ENCODE results near the gene TBC1D13. TPM values are rescaled to one million over a fixed set of nuclear protein-coding genes. Genes with fewer than 3 reads are reported as not detected.

Gene TBC1D13
- 17.1 to 22.4 TPM (median 20.5 TPM) in 5 replicates for total RNA-seq (2022; extraction: Qiagen RNA extraction)

DNA sequence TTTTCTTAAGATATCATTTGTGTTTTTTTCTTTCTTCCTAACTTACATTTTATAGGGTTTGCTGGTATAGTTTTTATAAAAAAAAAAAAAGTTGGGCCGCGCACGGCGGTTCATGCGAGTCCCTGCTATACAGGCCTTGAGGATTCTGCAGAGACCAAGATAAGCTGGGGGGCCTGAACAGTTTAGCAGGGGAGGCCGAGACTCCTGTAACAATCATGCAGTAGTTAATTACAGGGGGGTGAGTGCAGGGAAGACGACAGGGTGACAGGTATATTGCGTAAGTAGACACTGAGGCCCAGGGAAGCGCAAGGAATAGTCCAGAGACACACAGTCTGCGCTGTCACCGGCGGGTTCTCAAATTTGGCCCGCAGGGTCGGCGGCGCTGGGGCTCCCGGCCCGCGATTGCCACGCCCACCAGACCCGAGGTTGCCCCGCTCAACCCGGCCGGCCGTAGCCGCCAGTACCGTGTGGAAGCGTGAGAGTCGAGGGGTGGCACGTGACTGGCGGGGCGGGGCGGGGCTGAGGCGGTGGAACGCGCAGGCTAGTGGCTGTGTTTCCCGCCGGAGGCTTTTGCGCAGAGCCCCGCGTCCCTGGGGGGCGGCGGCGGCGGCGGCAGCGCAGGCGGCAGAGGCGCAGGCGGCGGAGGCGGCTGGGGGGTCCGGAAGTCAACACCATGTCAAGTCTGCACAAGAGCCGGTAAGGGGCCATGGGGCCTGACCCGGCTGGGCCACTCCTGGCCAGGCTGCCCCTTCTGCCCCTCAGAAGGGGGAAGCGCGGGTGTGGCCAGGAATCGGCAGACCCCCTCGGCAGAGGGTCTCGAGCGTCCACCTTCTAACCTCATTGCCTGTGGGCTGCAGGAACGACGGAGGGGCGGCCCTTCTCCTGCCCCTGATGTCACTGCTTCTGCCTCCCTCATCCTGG, at the start of gene TBC1D13:
TSS of gene TBC1D13 (plus strand) at position 573 of the 921 bp plus-strand sequence. CDS start at position 674, 101 bp downstream.

GRCh38 chr9:128771745-128772519, 15.1 kb upstream of the TBC1D13 start, which contains the start of gene ZER1:
Gene ZER1, minus strand, starts transcription at chr9:128771927. Its CDS starts 16,362 bp downstream, at chr9:128755565.

GRCh38 chr9:128818099-128818838, 31.2 kb downstream of the TBC1D13 start, which contains the start of gene ENDOG:
Gene ENDOG, plus strand, starts transcription at chr9:128818500. Its CDS starts 185 bp downstream, at chr9:128818685.

DNA sequence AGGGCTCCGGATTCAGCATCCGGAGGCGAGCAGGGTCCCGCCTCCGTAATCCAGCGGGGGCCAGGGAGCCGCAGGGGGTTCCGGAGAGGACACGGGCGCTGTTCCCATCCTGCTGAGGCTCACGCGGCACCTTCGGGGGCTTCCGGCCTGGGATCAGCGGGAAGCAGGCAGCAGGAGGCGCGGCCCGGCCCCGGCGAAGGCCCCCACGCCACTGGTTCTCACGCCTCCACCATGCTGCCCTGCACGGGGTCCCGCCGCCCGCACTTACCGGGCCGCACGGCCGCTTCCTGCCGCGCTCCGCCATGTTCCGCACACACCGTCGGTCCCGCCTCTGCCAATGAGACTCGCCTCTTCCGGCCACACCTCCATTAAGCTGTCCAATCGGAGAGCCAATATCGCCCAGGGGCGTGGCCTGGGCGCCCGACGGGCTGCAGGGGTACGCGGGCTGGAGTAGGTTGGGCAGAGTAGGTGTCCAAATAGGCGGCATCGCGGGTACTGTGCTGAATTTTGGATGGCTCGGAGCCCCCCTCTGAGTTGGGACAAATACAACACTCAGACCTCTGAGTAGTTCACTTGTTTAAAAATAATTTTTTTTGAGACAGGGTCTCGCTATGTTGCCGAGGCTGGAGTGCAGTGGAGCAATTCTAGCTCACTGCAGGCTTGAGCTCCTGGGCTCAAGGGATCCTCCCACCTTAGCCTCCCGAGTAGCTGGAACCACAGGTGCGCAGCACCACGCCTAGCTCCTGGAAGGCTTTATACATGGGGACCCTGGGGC, 42.6 kb downstream of the TBC1D13 start, which contains the start of gene SPOUT1:
TSS of gene SPOUT1 (minus strand) at position 318 of the 775 bp plus-strand sequence. CDS start at position 304, 14 bp downstream.

Other genes with a start within 250 kb of the TBC1D13 start
- gene SPTAN1, start 234.7 kb upstream of the TBC1D13 start, total RNA-seq (2022; extraction: Qiagen RNA extraction): 115 to 167 TPM (median 164 TPM) in 5 replicates
- 88.8 to 134 TPM (median 124 TPM) in 5 replicates for gene DYNC2I2, start 130.4 kb upstream of the TBC1D13 start, total RNA-seq (2022; extraction: Qiagen RNA extraction)
- gene SET, start 98.0 kb upstream of the TBC1D13 start, total RNA-seq (2022; extraction: Qiagen RNA extraction): 438 to 515 TPM (median 467 TPM) in 5 replicates
- gene PKN3, start 84.8 kb upstream of the TBC1D13 start, total RNA-seq (2022; extraction: Qiagen RNA extraction): 10.5 to 17.4 TPM (median 16.2 TPM) in 5 replicates
- 64.0 to 91.6 TPM (median 87.9 TPM) in 5 replicates for gene ZDHHC12, start 63.1 kb upstream of the TBC1D13 start, total RNA-seq (2022; extraction: Qiagen RNA extraction)
- gene ZER1, start 15.3 kb upstream of the TBC1D13 start, total RNA-seq (2022; extraction: Qiagen RNA extraction): 10.6 to 17.9 TPM (median 16.1 TPM) in 5 replicates
- gene ENDOG, start 31.2 kb downstream of the TBC1D13 start, total RNA-seq (2022; extraction: Qiagen RNA extraction): 20.9 to 30.3 TPM (median 29.1 TPM) in 5 replicates
- 22.5 to 44.6 TPM (median 40.4 TPM) in 5 replicates for gene SPOUT1, start 42.5 kb downstream of the TBC1D13 start, total RNA-seq (2022; extraction: Qiagen RNA extraction)
- 9.7 to 14.2 TPM (median 12.5 TPM) in 5 replicates for gene KYAT1, start 94.7 kb downstream of the TBC1D13 start, total RNA-seq (2022; extraction: Qiagen RNA extraction)
- 112 to 180 TPM (median 179 TPM) in 5 replicates for gene LRRC8A, start 94.9 kb downstream of the TBC1D13 start, total RNA-seq (2022; extraction: Qiagen RNA extraction)
- 0.08 to 0.42 TPM (median 0.38 TPM) in 5 replicates for gene PHYHD1, start 133.7 kb downstream of the TBC1D13 start, total RNA-seq (2022; extraction: Qiagen RNA extraction)
- 32.2 to 47.1 TPM (median 42.5 TPM) in 5 replicates for gene DOLK, start 160.3 kb downstream of the TBC1D13 start, total RNA-seq (2022; extraction: Qiagen RNA extraction)
- gene NUP188, start 160.4 kb downstream of the TBC1D13 start, total RNA-seq (2022; extraction: Qiagen RNA extraction): 31.2 to 48.0 TPM (median 46.4 TPM) in 5 replicates
- 31.2 to 47.2 TPM (median 44.8 TPM) in 5 replicates for gene SH3GLB2, start 241.1 kb downstream of the TBC1D13 start, total RNA-seq (2022; extraction: Qiagen RNA extraction)
- gene MIGA2, start 249.4 kb downstream of the TBC1D13 start, total RNA-seq (2022; extraction: Qiagen RNA extraction): 13.0 to 14.1 TPM (median 13.6 TPM) in 5 replicates